Suppressor macrophage treated with lipopolysaccharide for 1 hour (primary cell): ENCODE measurements around the gene SERPINB10.

Experiments
- DNase-seq, 3 donors: peaks; one replicate each; pipeline ENCODE4 v3.0.0-alpha.2; 2020 to 2022

The SERPINB10 gene

DNA sequence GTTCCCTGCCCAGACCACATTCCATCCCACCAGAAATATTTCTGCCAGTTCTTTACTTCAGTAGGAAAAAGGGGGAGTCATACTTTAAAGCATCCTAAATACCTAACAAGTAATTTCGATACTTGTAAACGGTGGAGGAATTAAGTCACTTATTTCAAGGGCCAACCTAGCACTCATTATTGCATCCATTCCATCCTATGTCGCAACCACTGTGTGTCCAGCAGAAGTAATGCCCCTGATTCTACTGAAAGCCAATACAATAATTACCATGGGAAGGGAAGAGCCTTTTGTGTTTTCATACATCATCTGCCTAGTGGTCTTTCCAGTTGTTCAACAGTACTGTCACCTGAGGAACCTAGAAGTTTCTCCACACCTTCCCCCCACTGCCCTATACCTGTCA, 74.6 kb downstream of the SERPINB10 start:
- DNase-seq = no peak
